COLO829 (cell line): ENCODE data around the gene FOXO4.

ENCODE experiments used
- DNase-seq: peaks from one replicate; pipeline ENCODE4 v3.0.0; 2012; ENCODE audit warnings: low spot score

FOXO4 gene

DNA sequence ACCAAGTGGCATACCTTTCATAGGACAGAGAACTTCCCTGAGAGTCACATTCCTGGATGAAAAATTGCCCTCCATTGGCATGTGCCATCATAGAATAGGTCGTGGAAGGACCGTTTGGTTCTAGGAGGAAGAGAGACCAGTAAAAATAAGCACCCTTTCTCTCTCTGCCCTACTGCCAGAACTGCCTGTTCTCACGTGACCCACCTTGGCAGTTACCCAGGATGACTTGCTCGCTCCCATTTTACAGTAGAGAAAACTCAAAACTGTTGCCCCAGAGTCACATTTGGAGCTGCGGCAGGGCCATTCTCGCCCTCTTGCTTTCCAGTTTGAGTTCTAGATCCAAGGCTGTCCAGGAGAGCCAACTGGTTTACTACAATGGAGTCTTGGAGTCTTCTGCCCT is 47.9 kb downstream of the FOXO4 start:
- DNase-seq: no peak

DNA sequence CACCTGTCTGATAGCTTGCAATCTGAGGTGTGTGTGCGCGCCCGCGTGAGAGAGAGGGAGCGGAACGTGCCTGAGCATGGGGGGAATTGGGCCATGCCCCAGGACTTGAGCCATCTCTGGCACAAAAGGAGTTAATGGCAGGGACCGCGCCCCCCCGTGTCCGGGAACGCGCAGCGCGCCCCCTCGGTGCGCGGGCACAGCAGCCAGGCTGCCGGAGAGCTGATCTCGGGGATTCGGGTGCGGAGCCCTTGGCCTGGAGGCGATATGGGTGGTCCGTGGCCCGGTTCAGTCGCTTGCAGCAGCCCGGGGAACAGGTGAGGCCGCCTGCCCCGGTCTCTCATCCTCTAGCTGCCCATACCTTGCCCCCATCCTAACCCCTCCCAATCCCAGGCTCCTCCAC is 49.0 kb downstream of the FOXO4 start, which contains the start of gene NLGN3:
NLGN3 (plus strand) TSS at position 191 of the 400 bp plus-strand sequence. CDS start 2,909 bp downstream, outside the sequence.
- DNase-seq: no peak

DNA sequence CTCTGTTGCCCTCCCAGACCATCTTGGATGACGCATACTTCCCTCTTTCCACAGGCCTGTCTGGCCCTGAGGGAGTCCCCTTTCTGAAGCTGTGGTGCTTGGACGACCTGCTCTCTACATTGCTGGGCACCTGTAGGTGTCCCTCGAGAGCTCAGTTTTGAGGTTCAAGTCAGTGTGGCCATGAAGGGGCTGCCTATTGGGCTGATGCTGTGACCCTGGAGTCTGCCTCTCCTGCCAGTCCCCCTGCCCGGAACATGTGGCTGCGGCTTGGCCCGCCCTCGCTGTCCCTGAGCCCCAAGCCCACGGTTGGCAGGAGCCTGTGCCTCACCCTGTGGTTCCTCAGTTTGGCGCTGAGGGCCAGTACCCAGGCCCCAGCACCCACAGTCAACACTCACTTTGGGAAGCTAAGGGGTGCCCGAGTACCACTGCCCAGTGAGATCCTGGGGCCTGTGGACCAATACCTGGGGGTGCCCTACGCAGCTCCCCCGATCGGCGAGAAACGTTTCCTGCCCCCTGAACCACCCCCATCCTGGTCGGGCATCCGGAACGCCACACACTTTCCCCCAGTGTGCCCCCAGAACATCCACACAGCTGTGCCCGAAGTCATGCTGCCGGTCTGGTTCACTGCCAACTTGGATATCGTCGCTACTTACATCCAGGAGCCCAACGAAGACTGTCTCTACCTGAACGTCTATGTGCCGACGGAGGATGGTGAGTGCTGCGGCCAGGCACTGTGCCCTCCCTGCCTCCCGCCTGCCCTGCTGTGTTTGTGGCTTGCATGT is 52.0 kb downstream of the FOXO4 start:
- no peak for DNase-seq

DNA sequence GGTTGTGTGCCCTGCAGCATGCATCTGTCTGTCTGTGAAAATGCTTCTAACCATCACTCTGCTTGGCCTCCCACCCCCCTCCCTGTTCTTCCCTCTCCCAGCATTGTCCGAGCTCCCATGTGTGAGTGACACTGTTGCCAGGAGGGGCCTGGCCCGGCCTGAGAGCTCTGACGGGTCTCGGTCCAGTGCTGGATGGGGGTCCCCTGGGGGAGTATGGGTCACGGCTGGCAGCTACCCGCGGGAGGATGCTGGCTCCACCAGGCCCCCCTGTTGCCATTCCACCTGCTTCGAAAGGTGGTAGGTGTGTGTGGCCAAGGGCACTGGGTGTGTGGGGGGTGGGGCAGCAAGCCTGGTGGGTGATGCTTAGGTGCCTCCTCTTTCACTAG is 52.6 kb downstream of the FOXO4 start:
- no peak for DNase-seq

DNA sequence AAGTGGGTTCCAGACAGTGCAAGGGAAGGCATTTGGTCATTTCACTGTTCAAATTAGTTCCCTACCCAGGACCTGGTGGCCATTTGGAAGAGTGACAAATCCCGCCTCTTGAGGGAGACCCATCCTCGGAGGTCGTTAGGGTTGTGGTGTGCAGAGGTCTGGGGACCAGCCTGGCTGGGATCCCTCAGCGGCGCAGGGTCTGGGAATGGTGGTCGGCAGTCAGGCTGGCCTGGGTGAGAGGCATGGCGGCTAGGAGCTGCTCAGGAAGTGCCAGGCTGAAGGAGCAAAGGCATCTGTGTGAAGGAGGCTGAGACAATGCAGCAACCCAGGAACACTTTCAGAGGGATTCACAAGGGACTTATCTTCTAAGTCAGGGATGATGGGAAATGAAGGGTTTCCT is 55.7 kb downstream of the FOXO4 start:
- no peak for DNase-seq
